ENCODE data around the gene PROS1. TPM values are rescaled to one million over a fixed set of nuclear protein-coding genes. Genes with fewer than 3 reads are reported as not detected.

PROS1 gene
- polyA plus RNA-seq, 1 donor (not counting 4 experiments of a cell fraction or from before 2014, with no cell fraction given), result 3.8 TPM

- no peaks in the 10 kb centered on the region for H4K20me1 ChIP-seq (ENCODE audit: control insufficient read depth, extremely low read depth, insufficient read depth, low read length)
- H2AFZ ChIP-seq (ENCODE audit: control insufficient read depth, low read length), result no peak overlapping the region
- TF ChIP-seq EZH2 (IDR thresholded peaks at IDR 0.05; ENCODE audit: low read length) (no peak), CTCF (optimal IDR thresholded peaks at IDR 0.05 in 1 of 3, IDR thresholded peaks at IDR 0.05 in 1 of 3, conservative IDR thresholded peaks at IDR 0.05 in 1 of 3; ENCODE audit: extremely low read depth in 1 of 3, insufficient read depth in 2 of 3, low read length in 3 of 3) (no peak)
- FAIRE-seq (no peak), DNase-seq (ENCODE audit: low read depth, low spot score) (no peak)
- no peaks in the 10 kb centered on the region for H3K27me3 ChIP-seq (ENCODE audit: control insufficient read depth, extremely low read depth, insufficient read depth, low read length)
- no peaks in the 10 kb centered on the region for H3K9me1 ChIP-seq (ENCODE audit: control insufficient read depth, extremely low read depth, insufficient read depth, low read length)
- no peaks in the 10 kb centered on the region for H3K9me3 ChIP-seq (ENCODE audit: control insufficient read depth, low read depth, low read length)
- no peak overlapping the region for H3K4me3 ChIP-seq (ENCODE audit: control insufficient read depth in 2 of 3, extremely low read depth in 1 of 3, insufficient read depth in 2 of 3, low read depth in 1 of 3, low read length in 3 of 3)
- H3K4me2 ChIP-seq (ENCODE audit: control insufficient read depth, extremely low read depth, insufficient read depth, low read depth, low read length), result no peak overlapping the region
- H3K27ac ChIP-seq (ENCODE audit: control insufficient read depth, insufficient read depth, low read length), result no peak overlapping the region
- H3K9ac ChIP-seq (ENCODE audit: control insufficient read depth, extremely low read depth, insufficient read depth, low read length), result no peak overlapping the region
- H3K36me3 ChIP-seq (ENCODE audit: control insufficient read depth in 2 of 2, extremely low read depth in 1 of 2, insufficient read depth in 2 of 2, low read length in 2 of 2), result no peaks in the 10 kb centered on the region
- no peaks in the 10 kb centered on the region for H3K4me1 ChIP-seq (ENCODE audit: control insufficient read depth, extremely low read depth, insufficient read depth, low read length)
- H3K79me2 ChIP-seq (ENCODE audit: control insufficient read depth, insufficient read depth, low read length), result peaks cover 4% of the 10 kb centered on the region
- dilution Hi-C loops (cut with MboI; ENCODE audit: extremely low pct_ligation_motif_present, low sequenced_read_pairs), result no loop called here
Measured at GRCh38 chr3:93989241-93989640, 15.5 kb upstream of the PROS1 start.

- FAIRE-seq, result no peak
- Histone ChIP-seq H3K79me2 (ENCODE audit: control insufficient read depth, insufficient read depth, low read length) (peaks cover 4% of the 10 kb centered on the region), H3K4me2 (ENCODE audit: control insufficient read depth, extremely low read depth, insufficient read depth, low read depth, low read length) (no peak overlapping the region), H3K9me3 (ENCODE audit: control insufficient read depth, low read depth, low read length) (no peaks in the 10 kb centered on the region), H2AFZ (ENCODE audit: control insufficient read depth, low read length) (no peak overlapping the region), H3K9me1 (ENCODE audit: control insufficient read depth, extremely low read depth, insufficient read depth, low read length) (no peaks in the 10 kb centered on the region), H3K36me3 (ENCODE audit: control insufficient read depth in 2 of 2, extremely low read depth in 1 of 2, insufficient read depth in 2 of 2, low read length in 2 of 2) (no peaks in the 10 kb centered on the region), H3K4me1 (ENCODE audit: control insufficient read depth, extremely low read depth, insufficient read depth, low read length) (no peaks in the 10 kb centered on the region), H3K27ac (ENCODE audit: control insufficient read depth, insufficient read depth, low read length) (no peak overlapping the region), H3K4me3 (ENCODE audit: control insufficient read depth in 2 of 3, extremely low read depth in 1 of 3, insufficient read depth in 2 of 3, low read depth in 1 of 3, low read length in 3 of 3) (no peak overlapping the region), H3K9ac (ENCODE audit: control insufficient read depth, extremely low read depth, insufficient read depth, low read length) (no peak overlapping the region), H3K27me3 (ENCODE audit: control insufficient read depth, extremely low read depth, insufficient read depth, low read length) (no peaks in the 10 kb centered on the region), H4K20me1 (ENCODE audit: control insufficient read depth, extremely low read depth, insufficient read depth, low read length) (no peaks in the 10 kb centered on the region)
- dilution Hi-C loops (cut with MboI; ENCODE audit: extremely low pct_ligation_motif_present, low sequenced_read_pairs), result no loop called here
- no peak for TF ChIP-seq EZH2 (IDR thresholded peaks at IDR 0.05; ENCODE audit: low read length)
- no peak for TF ChIP-seq CTCF (optimal IDR thresholded peaks at IDR 0.05 in 1 of 3, IDR thresholded peaks at IDR 0.05 in 1 of 3, conservative IDR thresholded peaks at IDR 0.05 in 1 of 3; ENCODE audit: extremely low read depth in 1 of 3, insufficient read depth in 2 of 3, low read length in 3 of 3)
- DNase-seq (ENCODE audit: low read depth, low spot score), result no peak
Measured at GRCh38 chr3:93988764-93989163, 15.1 kb upstream of the PROS1 start.
